Breast epithelium (tissue), 4 donors: ENCODE results near the gene TRAPPC5. TPM values are rescaled to one million over a fixed set of nuclear protein-coding genes. Genes with fewer than 3 reads are reported as not detected.

Source experiments
- DNase-seq, 2 donors: peaks; one replicate each; pipeline ENCODE4 v3.0.0-alpha.2; 2019; ENCODE audit warnings: low spot score in 2 of 2
- H3K27ac ChIP-seq, 2 donors: fragments of 200-600 bp; sonication (generic) in 1 of 2; one replicate each; pipeline ENCODE4 v1.5.1; 2016 to 2019; ENCODE audit warnings: mild to moderate bottlenecking in 1 of 2
- H3K27me3 ChIP-seq, 2 donors: fragments of 200-600 bp; sonication (generic) in 1 of 2; one replicate each; pipeline versions ENCODE4 v1.5.1 to v1.6.0; 2017 to 2019; ENCODE audit warnings: control low read depth in 1 of 2, mild to moderate bottlenecking in 1 of 2
- H3K36me3 ChIP-seq: fragments of 200-600 bp; one replicate; pipeline ENCODE4 v1.5.1; 2019
- H3K4me1 ChIP-seq, 2 donors: fragments of 200-600 bp; sonication (generic); one replicate each; pipeline ENCODE4 v1.5.1; 2016 to 2019; ENCODE audit warnings: control low read depth in 1 of 2
- H3K4me3 ChIP-seq, 3 donors: fragments of 200-600 bp; sonication (generic); 1 replicate in 2 of 3; 2 replicates in 1 of 3; pipeline ENCODE4 v1.5.1; 2016 to 2019; ENCODE audit warnings: mild to moderate bottlenecking in 3 of 3, moderate library complexity in 2 of 3
- H3K9me3 ChIP-seq, 2 donors: fragments of 200-600 bp; sonication (generic) in 1 of 2; one replicate each; pipeline ENCODE4 v1.5.1; 2016 to 2019; ENCODE audit warnings: control low read depth in 1 of 2
- POLR2A ChIP-seq: fragments of 450-650 bp; IDR thresholded peaks from one replicate; pipeline ENCODE4 v1.6.1; 2016; ENCODE audit warnings: antibody characterized with exemption, mild to moderate bottlenecking, moderate library complexity
- POLR2AphosphoS5 ChIP-seq, 3 donors: sonication (generic); formaldehyde crosslinking; IDR thresholded peaks; one replicate each; pipeline ENCODE4 v1.6.1; 2017; ENCODE audit warnings: antibody characterized with exemption in 3 of 3
- intact Hi-C: fragments of 100-400 bp; cut with DNase I; formaldehyde crosslinking; loops from one replicate; pipeline ENCODE4 v1.15.1; 2023; ENCODE audit warnings: low total_unique reads
- total RNA-seq, 3 donors: library from RNA; depleted of rRNA; stranded (reverse); fragments of >200 nt; gene quantifications; one replicate each; pipeline ENCODE4 v1.1.0, GENCODE V29; 2016
- TF ChIP-seq, protein P1 (sequence below), 3 donors: fragments of 450-650 bp; IDR thresholded peaks; one replicate each; pipeline ENCODE4 v1.5.1; 2016 to 2017; ENCODE audit warnings: antibody characterized with exemption in 3 of 3, mild to moderate bottlenecking in 3 of 3, moderate library complexity in 3 of 3

TRAPPC5 gene
- total RNA-seq, 3 donors from 2014 or later: 34.7 to 84.0 (median 62.6) TPM

GRCh38 chr19:7674010-7675005 lies 6.3 kb upstream of the TRAPPC5 start:
- no peak overlapping the region for H3K27ac ChIP-seq
- TF ChIP-seq POLR2AphosphoS5 (IDR thresholded peaks at IDR 0.05): no peak
- TF ChIP-seq POLR2A: no peak
- intact Hi-C loops: loop anchor here (10.0 kb wide), 1 partner anchor 110 kb away; no protein-coding TSS in a partner anchor
- H3K36me3 ChIP-seq: no peaks in the 10 kb centered on the region
- H3K4me3 ChIP-seq: no peak overlapping the region
- no peaks in the 10 kb centered on the region for H3K4me1 ChIP-seq
- peaks cover 0 to 58% of the 10 kb centered on the region in 2 donors for H3K27me3 ChIP-seq
- no peak for DNase-seq
- no peaks in the 10 kb centered on the region for H3K9me3 ChIP-seq

GRCh38 chr19:7676376-7676775 lies 4.3 kb upstream of the TRAPPC5 start:
- Histone ChIP-seq H3K9me3 (no peaks in the 10 kb centered on the region), H3K36me3 (no peaks in the 10 kb centered on the region), H3K4me3 (no peak overlapping the region), H3K27me3 (peaks cover 0 to 48% of the 10 kb centered on the region in 2 donors), H3K4me1 (peaks cover 0 to 3% of the 10 kb centered on the region in 2 donors), H3K27ac (no peak overlapping the region)
- TF ChIP-seq POLR2A (no peak), POLR2AphosphoS5 (IDR thresholded peaks at IDR 0.05) (no peak)
- TF ChIP-seq, protein P1, sequence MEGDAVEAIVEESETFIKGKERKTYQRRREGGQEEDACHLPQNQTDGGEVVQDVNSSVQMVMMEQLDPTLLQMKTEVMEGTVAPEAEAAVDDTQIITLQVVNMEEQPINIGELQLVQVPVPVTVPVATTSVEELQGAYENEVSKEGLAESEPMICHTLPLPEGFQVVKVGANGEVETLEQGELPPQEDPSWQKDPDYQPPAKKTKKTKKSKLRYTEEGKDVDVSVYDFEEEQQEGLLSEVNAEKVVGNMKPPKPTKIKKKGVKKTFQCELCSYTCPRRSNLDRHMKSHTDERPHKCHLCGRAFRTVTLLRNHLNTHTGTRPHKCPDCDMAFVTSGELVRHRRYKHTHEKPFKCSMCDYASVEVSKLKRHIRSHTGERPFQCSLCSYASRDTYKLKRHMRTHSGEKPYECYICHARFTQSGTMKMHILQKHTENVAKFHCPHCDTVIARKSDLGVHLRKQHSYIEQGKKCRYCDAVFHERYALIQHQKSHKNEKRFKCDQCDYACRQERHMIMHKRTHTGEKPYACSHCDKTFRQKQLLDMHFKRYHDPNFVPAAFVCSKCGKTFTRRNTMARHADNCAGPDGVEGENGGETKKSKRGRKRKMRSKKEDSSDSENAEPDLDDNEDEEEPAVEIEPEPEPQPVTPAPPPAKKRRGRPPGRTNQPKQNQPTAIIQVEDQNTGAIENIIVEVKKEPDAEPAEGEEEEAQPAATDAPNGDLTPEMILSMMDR (IDR thresholded peaks at IDR 0.05): no peak
- DNase-seq: no peak
- intact Hi-C loops: loop anchor here (10.0 kb wide), 1 partner anchor 112 kb away; no protein-coding TSS in a partner anchor

DNA sequence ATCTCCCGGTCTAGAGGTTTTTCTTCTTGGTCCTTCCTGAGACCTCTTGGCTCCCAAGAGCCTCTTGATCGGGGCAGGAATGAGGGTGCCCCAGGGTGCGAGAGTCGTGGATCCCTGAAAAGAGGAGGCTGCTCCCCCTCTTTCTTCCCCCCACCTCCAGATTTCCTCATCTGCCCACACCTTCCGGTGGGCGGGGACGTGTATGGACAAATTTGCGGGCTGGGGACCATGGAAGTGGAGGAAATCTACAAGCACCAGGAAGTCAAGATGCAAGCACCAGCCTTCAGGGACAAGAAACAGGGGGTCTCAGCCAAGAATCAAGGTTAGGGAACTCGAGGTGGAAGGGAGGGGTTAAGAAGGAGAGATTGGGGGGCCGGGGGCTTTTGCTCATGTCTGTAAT lies 3.8 kb upstream of the TRAPPC5 start, which contains the start of gene MCEMP1:
Gene MCEMP1 (plus strand): TSS at position 237 of the 400 bp plus-strand sequence. CDS start 31 bp downstream, at position 268.
- no peak within 1 kb of the TSS for H3K4me3 ChIP-seq
- H3K36me3 ChIP-seq: no peaks in the 10 kb centered on the region
- intact Hi-C loops: loop anchor here (10.0 kb wide), 1 partner anchor 112 kb away; no protein-coding TSS in a partner anchor
- DNase-seq: no peak
- no peaks in the 10 kb centered on the region for H3K9me3 ChIP-seq
- TF ChIP-seq, protein P1 (IDR thresholded peaks at IDR 0.05): no peak
- TF ChIP-seq POLR2AphosphoS5 (IDR thresholded peaks at IDR 0.05) (no peak), POLR2A (no peak)
- peaks cover 0 to 3% of the 10 kb centered on the region in 2 donors for H3K4me1 ChIP-seq
- H3K27me3 ChIP-seq: peaks cover 0 to 43% of the 10 kb centered on the region in 2 donors
- no peak within 1 kb of the TSS for H3K27ac ChIP-seq

GRCh38 chr19:7677669-7678311 lies 2.8 kb upstream of the TRAPPC5 start:
- H3K27ac ChIP-seq: no peak overlapping the region
- no peak for TF ChIP-seq POLR2A
- TF ChIP-seq POLR2AphosphoS5 (IDR thresholded peaks at IDR 0.05): no peak
- TF ChIP-seq, protein P1 (IDR thresholded peaks at IDR 0.05): no peak
- intact Hi-C loops: loop anchor here (10.0 kb wide), 1 partner anchor 113 kb away; no protein-coding TSS in a partner anchor
- peaks cover 0 to 3% of the 10 kb centered on the region in 2 donors for H3K4me1 ChIP-seq
- no peak for DNase-seq
- no peaks in the 10 kb centered on the region for H3K36me3 ChIP-seq
- no peak overlapping the region for H3K4me3 ChIP-seq
- no peaks in the 10 kb centered on the region for H3K9me3 ChIP-seq
- H3K27me3 ChIP-seq: peaks cover 0 to 38% of the 10 kb centered on the region in 2 donors

DNA sequence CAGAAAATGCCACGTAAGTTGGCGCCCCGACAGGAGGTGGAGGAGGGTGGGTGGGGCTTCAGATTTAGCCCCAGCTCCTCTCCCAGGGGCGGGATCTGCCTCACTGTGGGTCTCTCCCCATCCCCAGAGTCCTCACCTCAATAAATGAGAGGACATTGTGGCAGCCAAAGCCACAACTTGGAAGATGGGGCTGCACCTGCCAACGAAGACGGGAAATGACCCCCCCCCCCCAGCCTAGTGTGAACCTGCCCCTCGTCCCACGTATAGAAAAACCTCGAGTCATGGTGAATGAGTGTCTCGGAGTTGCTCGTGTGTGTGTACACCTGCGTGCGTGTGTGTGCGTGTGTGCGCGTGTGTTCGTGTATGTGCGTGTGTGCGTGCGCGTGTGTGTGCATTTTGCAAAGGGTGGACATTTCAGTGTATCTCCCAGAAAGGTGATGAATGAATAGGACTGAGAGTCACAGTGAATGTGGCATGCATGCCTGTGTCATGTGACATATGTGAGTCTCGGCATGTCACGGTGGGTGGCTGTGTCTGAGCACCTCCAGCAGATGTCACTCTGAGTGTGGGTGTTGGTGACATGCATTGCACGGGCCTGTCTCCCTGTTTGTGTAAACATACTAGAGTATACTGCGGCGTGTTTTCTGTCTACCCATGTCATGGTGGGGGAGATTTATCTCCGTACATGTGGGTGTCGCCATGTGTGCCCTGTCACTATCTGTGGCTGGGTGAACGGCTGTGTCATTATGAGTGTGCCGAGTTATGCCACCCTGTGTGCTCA lies 1.5 kb upstream of the TRAPPC5 start:
- no peak for DNase-seq
- TF ChIP-seq, protein P1 (IDR thresholded peaks at IDR 0.05): no peak
- no peak for TF ChIP-seq POLR2A
- TF ChIP-seq POLR2AphosphoS5 (IDR thresholded peaks at IDR 0.05): no peak
- Histone ChIP-seq H3K4me1 (peaks cover 0 to 3% of the 10 kb centered on the region in 2 donors), H3K27me3 (peaks cover 0 to 38% of the 10 kb centered on the region in 2 donors), H3K4me3 (no peak overlapping the region), H3K27ac (no peak overlapping the region), H3K9me3 (no peaks in the 10 kb centered on the region), H3K36me3 (no peaks in the 10 kb centered on the region)
- intact Hi-C loops: loop anchor here (10.0 kb wide), 1 partner anchor 114 kb away; no protein-coding TSS in a partner anchor
